Renal cortical epithelial cell (primary cell): ENCODE results near the gene MCF2L2. TPM values are rescaled to one million over a fixed set of nuclear protein-coding genes. Genes with fewer than 3 reads are reported as not detected.
A peak's percentile ranks its signal among the peaks of the same experiment; 100 is the strongest.

Source experiments
- DNase-seq: peaks from one replicate; pipeline ENCODE4 v3.0.0-alpha.2; 2011; ENCODE audit warnings: low read depth
- total RNA-seq: library from RNA; depleted of rRNA; stranded (reverse); fragments of >200 nt; gene quantifications from 2 replicates; pipeline ENCODE4 v1.2.3, GENCODE V29; 2014

Gene MCF2L2
- total RNA-seq, 1 donor from 2014 or later: 0.25 TPM

GRCh38 chr3:183267140-183267539 is 161.3 kb downstream of the MCF2L2 start:
- no peak for DNase-seq

GRCh38 chr3:183266454-183266853 is 162.0 kb downstream of the MCF2L2 start:
- DNase-seq: no peak

- peak; percentile 98 for DNase-seq
Measured at GRCh38 chr3:183265834-183266417, 162.5 kb downstream of the MCF2L2 start.

- DNase-seq: peak; percentile 84
Measured at GRCh38 chr3:183265157-183265642, 163.2 kb downstream of the MCF2L2 start.

GRCh38 chr3:183264268-183264667 is 164.2 kb downstream of the MCF2L2 start:
- no peak for DNase-seq

- no peak for DNase-seq
Measured at GRCh38 chr3:183262875-183263378, 165.5 kb downstream of the MCF2L2 start.

GRCh38 chr3:183261151-183261724 is 167.2 kb downstream of the MCF2L2 start:
- no peak for DNase-seq

GRCh38 chr3:183260167-183260904 is 168.1 kb downstream of the MCF2L2 start:
- peak; percentile 90 for DNase-seq

GRCh38 chr3:183259621-183260020 is 168.8 kb downstream of the MCF2L2 start:
- DNase-seq: no peak

GRCh38 chr3:183259087-183259486 is 169.3 kb downstream of the MCF2L2 start:
- DNase-seq: no peak

- peak; percentile 58 for DNase-seq
Measured at GRCh38 chr3:183255348-183255730, 173.1 kb downstream of the MCF2L2 start.

- DNase-seq: no peak
Measured at GRCh38 chr3:183254487-183255347, 173.7 kb downstream of the MCF2L2 start.

GRCh38 chr3:183253528-183254486 is 174.6 kb downstream of the MCF2L2 start:
- no peak for DNase-seq

- peak; percentile 53 for DNase-seq
Measured at GRCh38 chr3:183252973-183253527, 175.4 kb downstream of the MCF2L2 start, which contains the start of gene B3GNT5. Gene B3GNT5 (plus strand): TSS chr3:183253253. CDS start chr3:183269799, 16,546 bp downstream.

- no peak for DNase-seq
Measured at GRCh38 chr3:183252118-183252782, 176.2 kb downstream of the MCF2L2 start.

- DNase-seq: no peak
Measured at GRCh38 chr3:183249006-183249718, 179.3 kb downstream of the MCF2L2 start.

- peak; percentile 77 for DNase-seq
Measured at GRCh38 chr3:183247011-183247589, 181.3 kb downstream of the MCF2L2 start.

- peak; percentile 84 for DNase-seq
Measured at GRCh38 chr3:183244981-183245476, 183.4 kb downstream of the MCF2L2 start.
